GM10847 (cell line): Measurements from ENCODE around the gene ZNF101.

Experiments used
- POLR2A ChIP-seq: IDR thresholded peaks from 2 replicates; pipeline ENCODE4 v1.6.1; 2011; ENCODE audit not compliant: insufficient read length; ENCODE audit errors: extremely low read depth

ZNF101 gene

GRCh38 chr19:19721896-19722295 is 53.3 kb downstream of the ZNF101 start:
- no peak for TF ChIP-seq POLR2A

- peak; percentile 70 for TF ChIP-seq POLR2A
Observed at GRCh38 chr19:19732579-19733501, 64.2 kb downstream of the ZNF101 start, which contains the start of gene ZNF14. Gene ZNF14, minus strand, starts transcription at chr19:19733112. Its CDS starts 154 bp downstream, at chr19:19732958.
